CD14-positive monocyte (primary cell): ENCODE measurements around the gene WRNIP1. TPM values are rescaled to one million over a fixed set of nuclear protein-coding genes. Genes with fewer than 3 reads are reported as not detected.

ENCODE experiments used
- DNase-seq, 3 donors: peaks; one replicate each; pipeline ENCODE4 v3.0.0-alpha.2; 2011 to 2022
- H2AFZ ChIP-seq: 2 replicates; pipeline ENCODE4 v1.6.0; 2012; ENCODE audit warnings: mild to moderate bottlenecking, low read depth, low read length, inconsistent platforms; ENCODE audit not compliant: insufficient read depth, poor library complexity, severe bottlenecking
- H3K27ac ChIP-seq, 2 donors: 1 replicate in 1 of 2; 2 replicates in 1 of 2; pipeline ENCODE4 v1.5.1; 2012 to 2013; ENCODE audit warnings: low read length in 2 of 2, control low read depth in 1 of 2, inconsistent platforms in 1 of 2, low read depth in 1 of 2, mild to moderate bottlenecking in 1 of 2
- H3K27me3 ChIP-seq, 2 donors: one replicate each; pipeline versions ENCODE4 v1.6.0 to v1.6.1; 2011 to 2013; ENCODE audit warnings: low read length in 2 of 2; ENCODE audit not compliant: control insufficient read depth in 2 of 2, insufficient read depth in 2 of 2
- H3K36me3 ChIP-seq, 2 donors: replicated peaks in 1 of 2; 1 replicate in 1 of 2; 2 replicates in 1 of 2; pipeline versions ENCODE4 v1.5.1 to v1.6.1; 2012 to 2013; ENCODE audit warnings: low read length in 2 of 2, control low read depth in 1 of 2, inconsistent platforms in 1 of 2, mild to moderate bottlenecking in 1 of 2; ENCODE audit not compliant: insufficient read depth in 2 of 2, control insufficient read depth in 1 of 2
- H3K4me1 ChIP-seq, 2 donors: 1 replicate in 1 of 2; 2 replicates in 1 of 2; pipeline versions ENCODE4 v1.5.1 to v1.6.1; 2012 to 2013; ENCODE audit warnings: low read length in 2 of 2, control low read depth in 1 of 2, inconsistent platforms in 1 of 2, mild to moderate bottlenecking in 1 of 2, moderate library complexity in 1 of 2; ENCODE audit not compliant: insufficient read depth in 2 of 2, control insufficient read depth in 1 of 2
- H3K4me2 ChIP-seq: replicated peaks from 2 replicates; pipeline ENCODE3; 2012; ENCODE audit warnings: low read length, moderate library complexity, mild to moderate bottlenecking; ENCODE audit not compliant: poor library complexity, severe bottlenecking; ENCODE audit errors: extremely low read depth
- H3K4me3 ChIP-seq, 3 experiments: fragments of 200-600 bp in 1 of 3; sonication (generic) in 1 of 3; replicated peaks in 1 of 3; 1 replicate in 2 of 3; 2 replicates in 1 of 3; pipeline ENCODE4 v1.5.1; 2011 to 2013; ENCODE audit warnings: low read length in 3 of 3, mild to moderate bottlenecking in 3 of 3, control low read depth in 2 of 3, low read depth in 2 of 3, inconsistent platforms in 1 of 3, moderate library complexity in 1 of 3
- H3K79me2 ChIP-seq: 2 replicates; pipeline ENCODE4 v1.6.0; 2012; ENCODE audit warnings: mild to moderate bottlenecking, control low read depth, inconsistent platforms, low read length, moderate library complexity; ENCODE audit not compliant: insufficient read depth
- H3K9ac ChIP-seq: 2 replicates; pipeline ENCODE4 v1.6.0; 2017; ENCODE audit warnings: low read length, mild to moderate bottlenecking; ENCODE audit not compliant: insufficient read depth, poor library complexity, severe bottlenecking
- H3K9me3 ChIP-seq, 2 donors: replicated peaks in 1 of 2; 1 replicate in 1 of 2; 2 replicates in 1 of 2; pipeline versions ENCODE4 v1.5.1 to v1.6.1; 2012 to 2013; ENCODE audit warnings: low read length in 2 of 2, control low read depth in 1 of 2; ENCODE audit not compliant: control insufficient read depth in 1 of 2, insufficient read depth in 1 of 2
- H4K20me1 ChIP-seq: 2 replicates; pipeline ENCODE4 v1.6.0; 2012; ENCODE audit warnings: mild to moderate bottlenecking, low read length, control low read depth, moderate library complexity; ENCODE audit not compliant: insufficient read depth
- H3K27ac Mint-ChIP-seq, 7 donors: one replicate each; pipeline ENCODE4 v1.8.0; 2020; ENCODE audit warnings: mild to moderate bottlenecking in 7 of 7, mixed read lengths in 7 of 7, moderate library complexity in 6 of 7, inconsistent platforms in 2 of 7
- H3K27me3 Mint-ChIP-seq, 3 donors: one replicate each; pipeline ENCODE4 v1.8.0; 2021 to 2022; ENCODE audit warnings: low read depth in 3 of 3, mild to moderate bottlenecking in 3 of 3, mixed read lengths in 3 of 3, moderate library complexity in 3 of 3, inconsistent platforms in 1 of 3
- H3K36me3 Mint-ChIP-seq, 2 donors: one replicate each; pipeline ENCODE4 v1.8.0; 2020; ENCODE audit warnings: mixed read lengths in 2 of 2, inconsistent platforms in 1 of 2, mild to moderate bottlenecking in 1 of 2
- H3K4me1 Mint-ChIP-seq: one replicate; pipeline ENCODE4 v1.8.0; 2020; ENCODE audit warnings: mild to moderate bottlenecking, mixed read lengths
- H3K4me3 Mint-ChIP-seq, 2 donors: one replicate each; pipeline ENCODE4 v1.8.0; 2020; ENCODE audit warnings: mild to moderate bottlenecking in 2 of 2, mixed read lengths in 2 of 2, moderate library complexity in 1 of 2
- H3K9me3 Mint-ChIP-seq, 7 donors: one replicate each; pipeline ENCODE4 v1.8.0; 2020 to 2022; ENCODE audit warnings: mixed read lengths in 7 of 7, mild to moderate bottlenecking in 6 of 7, moderate library complexity in 6 of 7, inconsistent platforms in 2 of 7
- WGBS: methylation state at CpG from one replicate; pipeline ENCODE4 v1.1.5; 2013; ENCODE audit warnings: missing lambda C conversion rate; ENCODE audit not compliant: insufficient coverage; 5-methylcytosine and 5-hydroxymethylcytosine counted together
- intact Hi-C, 2 donors: fragments of 100-400 bp; cut with micrococcal nuclease; formaldehyde crosslinking; loops; one replicate each; pipeline versions ENCODE4 v1.15.0 to v1.15.1; 2023
- polyA plus RNA-seq, 3 donors: library from polyadenylated mRNA; depleted of rRNA in 1 of 3; unstranded in 2 of 3; stranded (reverse) in 1 of 3; fragments of 300-500 nt in 2 of 3; fragments of >200 nt in 1 of 3; fragmentation: Illumina TruSeq in 2 of 3; gene quantifications; 1 replicate in 2 of 3; 2 replicates in 1 of 3; pipeline ENCODE4 v1.2.3, GENCODE V29; 2012 to 2021
- TF ChIP-seq, protein P1 (sequence below): fragments of 200-600 bp; IDR thresholded peaks from one replicate; pipeline ENCODE4 v1.8.0; 2022; ENCODE audit warnings: antibody characterized with exemption, mild to moderate bottlenecking

The WRNIP1 gene
- polyA plus RNA-seq, 3 donors = 17.5 to 25.8 (median 17.8) TPM

DNA sequence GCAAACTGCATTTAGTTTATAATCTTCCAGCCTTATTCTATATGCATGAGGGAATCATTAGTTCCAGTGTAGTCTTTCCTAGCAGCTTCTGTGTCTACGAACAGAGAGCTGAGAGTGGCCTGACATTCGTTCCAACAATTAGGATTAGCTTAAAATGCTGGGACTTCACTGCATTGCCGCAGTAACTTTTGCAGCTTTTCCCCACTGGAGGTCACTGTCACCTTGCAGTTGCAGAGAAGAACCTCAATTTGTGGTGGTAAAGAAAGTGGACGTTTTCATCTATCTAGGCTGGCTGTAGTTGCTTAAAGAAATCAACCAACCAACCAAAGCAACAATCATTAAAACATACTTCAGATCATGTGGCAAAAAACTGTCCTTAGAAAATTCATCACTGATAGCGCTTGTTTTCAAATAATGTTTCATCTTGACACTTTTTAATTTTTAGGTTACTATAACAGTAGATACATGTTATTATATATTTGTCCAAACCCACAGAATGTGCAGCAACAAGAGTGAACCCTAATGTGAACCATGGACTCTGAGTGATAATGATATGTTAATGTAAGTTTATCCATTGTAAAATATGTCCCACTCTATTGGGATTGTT, 26.7 kb upstream of the WRNIP1 start:
- H3K4me1 Mint-ChIP-seq = peaks cover 26% of the 10 kb centered on the region
- Histone ChIP-seq H3K27me3 (no peaks in the 10 kb centered on the region), H3K9me3 (no peaks in the 10 kb centered on the region), H2AFZ (no peak overlapping the region), H3K4me3 (no peak overlapping the region), H3K27ac (no peak overlapping the region), H3K36me3 (no peaks in the 10 kb centered on the region), H3K4me2 (no peak overlapping the region), H4K20me1 (no peaks in the 10 kb centered on the region), H3K9ac (no peak overlapping the region), H3K4me1 (peaks cover 8 to 9% of the 10 kb centered on the region in 2 donors), H3K79me2 (no peaks in the 10 kb centered on the region)
- H3K36me3 Mint-ChIP-seq = no peaks in the 10 kb centered on the region
- H3K27ac Mint-ChIP-seq = peak overlapping the region in 4 of 7 donors; percentile 31 to 71 (median 63)
- intact Hi-C loops = loop anchor here in 1 of 2 donors (10.0 kb wide), 1 partner anchor 204 kb away; no protein-coding TSS in a partner anchor
- 0% methylated on average over 1 of the region's 5 CpGs for WGBS
- TF ChIP-seq, protein P1, sequence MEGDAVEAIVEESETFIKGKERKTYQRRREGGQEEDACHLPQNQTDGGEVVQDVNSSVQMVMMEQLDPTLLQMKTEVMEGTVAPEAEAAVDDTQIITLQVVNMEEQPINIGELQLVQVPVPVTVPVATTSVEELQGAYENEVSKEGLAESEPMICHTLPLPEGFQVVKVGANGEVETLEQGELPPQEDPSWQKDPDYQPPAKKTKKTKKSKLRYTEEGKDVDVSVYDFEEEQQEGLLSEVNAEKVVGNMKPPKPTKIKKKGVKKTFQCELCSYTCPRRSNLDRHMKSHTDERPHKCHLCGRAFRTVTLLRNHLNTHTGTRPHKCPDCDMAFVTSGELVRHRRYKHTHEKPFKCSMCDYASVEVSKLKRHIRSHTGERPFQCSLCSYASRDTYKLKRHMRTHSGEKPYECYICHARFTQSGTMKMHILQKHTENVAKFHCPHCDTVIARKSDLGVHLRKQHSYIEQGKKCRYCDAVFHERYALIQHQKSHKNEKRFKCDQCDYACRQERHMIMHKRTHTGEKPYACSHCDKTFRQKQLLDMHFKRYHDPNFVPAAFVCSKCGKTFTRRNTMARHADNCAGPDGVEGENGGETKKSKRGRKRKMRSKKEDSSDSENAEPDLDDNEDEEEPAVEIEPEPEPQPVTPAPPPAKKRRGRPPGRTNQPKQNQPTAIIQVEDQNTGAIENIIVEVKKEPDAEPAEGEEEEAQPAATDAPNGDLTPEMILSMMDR = peak; percentile 73
- no peak overlapping the region for H3K4me3 Mint-ChIP-seq
- H3K27me3 Mint-ChIP-seq = peaks cover 0 to 4% (median 0%) of the 10 kb centered on the region in 3 donors
- DNase-seq = peak; percentile 43 to 58 (median 50)
- no peaks in the 10 kb centered on the region for H3K9me3 Mint-ChIP-seq

DNA sequence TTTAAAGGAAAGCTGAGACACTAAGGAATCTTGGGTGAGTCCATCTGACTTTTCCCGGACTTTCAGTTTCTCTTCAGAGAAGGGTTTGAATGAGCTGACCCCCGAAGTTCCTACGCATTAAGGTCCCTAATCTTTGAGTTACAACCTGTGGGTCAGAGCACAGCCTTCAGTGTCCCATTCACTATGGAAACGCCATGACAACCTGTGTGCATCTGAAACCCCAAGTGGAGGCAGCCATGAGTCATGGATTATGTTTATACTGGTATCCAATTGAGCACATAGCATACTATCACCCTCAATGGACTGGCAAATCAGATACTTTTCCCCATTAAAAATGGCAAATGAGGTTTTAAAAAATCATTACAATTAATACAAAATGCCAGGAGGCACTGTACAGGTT, 25.9 kb upstream of the WRNIP1 start:
- 94% methylated on average over 3 of the region's 4 CpGs for WGBS
- H3K9me3 ChIP-seq = no peaks in the 10 kb centered on the region
- H4K20me1 ChIP-seq = no peaks in the 10 kb centered on the region
- H3K36me3 ChIP-seq = no peaks in the 10 kb centered on the region
- no peaks in the 10 kb centered on the region for H3K4me1 ChIP-seq
- Mint-ChIP-seq H3K9me3 (no peaks in the 10 kb centered on the region), H3K27ac (peak overlapping the region in 1 of 7 donors; percentile 12), H3K36me3 (no peaks in the 10 kb centered on the region), H3K27me3 (peaks cover 0 to 4% (median 0%) of the 10 kb centered on the region in 3 donors), H3K4me1 (peaks cover 17% of the 10 kb centered on the region), H3K4me3 (no peak overlapping the region)
- no peak overlapping the region for H3K27ac ChIP-seq
- no peak for DNase-seq
- no peak overlapping the region for H3K4me3 ChIP-seq
- no peak overlapping the region for H3K4me2 ChIP-seq
- no peak overlapping the region for H3K9ac ChIP-seq
- H3K79me2 ChIP-seq = no peaks in the 10 kb centered on the region
- intact Hi-C loops = loop anchor here in 1 of 2 donors (10.0 kb wide), 1 partner anchor 205 kb away; no protein-coding TSS in a partner anchor
- H3K27me3 ChIP-seq = no peaks in the 10 kb centered on the region
- H2AFZ ChIP-seq = no peak overlapping the region
- TF ChIP-seq, protein P1 = no peak
